Raji (cell line): ENCODE data around the gene RIT1.

ENCODE experiments used
- POLR2A ChIP-seq: IDR thresholded peaks from 2 replicates; pipeline ENCODE4 v1.6.1; 2011; ENCODE audit warnings: low read depth, low read length, control low read depth; ENCODE audit not compliant: insufficient read depth

RIT1 gene

GRCh38 chr1:155912056-155912536 lies 947 bp upstream of the RIT1 start:
- no peak for TF ChIP-seq POLR2A

- TF ChIP-seq POLR2A, result no peak
These were observed 478 bp downstream of the RIT1 start for GRCh38 chr1:155910621-155911121.

DNA sequence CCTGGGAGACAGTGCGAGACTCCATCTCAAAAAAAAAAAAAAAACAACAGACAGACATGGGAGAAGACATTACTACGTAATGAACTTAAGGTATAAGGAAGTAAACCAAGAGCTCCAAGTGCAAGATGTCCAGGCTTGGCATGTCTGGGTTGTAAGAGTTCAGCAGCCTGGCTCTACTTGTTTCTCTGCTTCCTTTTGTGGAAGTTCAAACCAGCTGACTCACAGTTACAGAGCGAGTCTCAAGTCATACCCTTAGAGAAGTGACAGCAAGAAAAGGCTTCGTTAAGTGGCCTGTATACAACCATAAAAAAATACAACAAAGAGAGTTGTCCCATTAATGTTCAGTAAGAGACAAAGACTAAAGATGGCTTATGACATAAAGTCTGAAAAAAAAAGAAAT lies 1.3 kb downstream of the RIT1 start:
- no peak for TF ChIP-seq POLR2A

DNA sequence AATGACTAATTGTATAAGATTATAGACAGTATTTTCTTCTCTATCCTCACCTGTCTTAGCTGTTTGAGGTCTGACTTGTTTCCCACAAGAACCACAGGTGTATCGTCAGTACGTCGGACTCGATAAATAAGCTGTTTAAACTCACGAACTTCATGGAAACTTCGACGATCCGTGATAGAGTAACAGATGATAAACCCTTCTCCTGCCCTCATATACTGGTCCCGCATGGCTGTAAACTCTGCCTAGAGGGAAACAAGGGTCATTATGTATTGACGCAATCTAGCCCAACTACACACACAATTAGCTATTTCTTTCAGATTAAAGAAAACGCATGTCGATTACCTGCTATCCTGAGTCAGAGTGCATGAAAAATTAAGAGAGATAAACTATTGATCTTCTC lies 6.9 kb downstream of the RIT1 start:
- no peak for TF ChIP-seq POLR2A

- TF ChIP-seq POLR2A, result no peak
These were observed 11.0 kb downstream of the RIT1 start for GRCh38 chr1:155900161-155900560.

DNA sequence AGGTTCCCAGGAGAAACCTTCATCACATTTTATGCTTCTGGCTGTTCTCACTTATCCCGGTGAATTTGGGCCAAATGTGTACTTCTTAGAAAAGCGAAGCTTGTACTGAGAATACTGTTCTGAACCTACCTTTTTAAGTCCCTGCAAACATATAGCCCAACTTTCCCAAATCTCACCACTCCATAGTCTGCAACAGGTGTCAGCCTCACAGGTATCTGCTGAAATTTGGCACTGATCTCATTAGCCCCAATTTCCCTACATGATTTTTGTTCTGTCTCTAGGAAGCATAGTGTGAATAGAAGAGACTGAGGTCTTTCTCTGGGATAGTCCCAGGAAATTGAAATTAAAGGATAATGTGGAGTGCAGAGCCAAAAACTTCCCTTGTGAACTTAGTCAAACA lies 11.5 kb downstream of the RIT1 start:
- no peak for TF ChIP-seq POLR2A

GRCh38 chr1:155898888-155899287 lies 12.3 kb downstream of the RIT1 start:
- no peak for TF ChIP-seq POLR2A

DNA sequence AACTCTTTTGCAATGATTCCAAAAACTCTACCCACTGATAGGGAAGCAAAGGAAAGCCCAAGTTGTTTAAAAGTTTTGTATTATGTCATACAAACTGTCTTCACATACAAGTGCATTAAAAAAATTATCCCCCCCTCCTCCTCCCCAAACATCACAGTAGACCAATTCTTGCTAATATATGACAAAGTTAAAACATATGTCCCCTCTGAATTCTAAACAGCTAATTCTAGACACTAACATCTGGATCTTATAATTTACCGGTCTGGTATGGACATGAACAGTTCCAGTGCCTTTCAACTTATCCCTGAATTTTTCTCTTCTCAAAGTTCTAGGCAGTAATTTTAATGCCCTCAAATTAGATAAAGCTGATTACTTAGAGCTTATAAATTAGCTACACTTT lies 13.4 kb downstream of the RIT1 start:
- no peak for TF ChIP-seq POLR2A

DNA sequence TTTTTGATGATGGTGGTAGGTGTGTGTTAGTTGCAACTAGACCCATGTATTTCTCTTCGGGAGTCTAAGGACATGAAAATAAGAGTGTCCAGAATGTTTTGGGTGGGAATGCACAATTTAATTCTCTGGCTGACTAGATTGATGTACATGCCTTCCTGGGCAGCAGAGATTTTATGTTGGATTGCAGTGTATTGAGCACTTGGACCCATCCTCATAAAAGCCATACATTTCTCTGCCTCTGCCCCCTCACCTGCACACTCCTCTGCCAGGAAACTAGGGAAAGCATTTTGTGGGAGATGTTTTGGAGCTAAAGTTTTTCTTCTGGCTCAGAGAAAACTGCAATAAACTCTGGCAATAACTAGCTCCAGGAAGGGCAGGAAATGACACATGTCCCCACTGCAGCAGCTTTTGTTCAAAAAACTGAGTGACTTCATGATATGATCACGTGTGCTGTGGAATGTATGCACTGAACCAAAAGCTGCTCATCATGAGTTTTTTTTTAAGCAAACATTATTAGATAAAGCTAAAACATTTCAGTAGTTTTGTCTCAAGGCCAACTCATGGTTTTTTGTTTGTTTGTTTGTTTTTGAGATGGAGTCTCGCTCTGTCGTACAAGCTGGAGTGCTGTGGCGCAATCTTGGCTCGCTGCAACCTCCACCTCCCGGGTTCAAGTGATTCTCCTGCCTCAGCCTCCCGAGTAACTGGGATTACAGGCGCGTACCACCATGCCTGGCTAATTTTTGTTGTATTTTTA lies 17.6 kb downstream of the RIT1 start:
- TF ChIP-seq POLR2A, result no peak

GRCh38 chr1:155892796-155893195 lies 18.4 kb downstream of the RIT1 start:
- no peak for TF ChIP-seq POLR2A

GRCh38 chr1:155890251-155890650 lies 20.9 kb downstream of the RIT1 start:
- TF ChIP-seq POLR2A, result no peak

GRCh38 chr1:155889566-155889965 lies 21.6 kb downstream of the RIT1 start:
- TF ChIP-seq POLR2A, result no peak

DNA sequence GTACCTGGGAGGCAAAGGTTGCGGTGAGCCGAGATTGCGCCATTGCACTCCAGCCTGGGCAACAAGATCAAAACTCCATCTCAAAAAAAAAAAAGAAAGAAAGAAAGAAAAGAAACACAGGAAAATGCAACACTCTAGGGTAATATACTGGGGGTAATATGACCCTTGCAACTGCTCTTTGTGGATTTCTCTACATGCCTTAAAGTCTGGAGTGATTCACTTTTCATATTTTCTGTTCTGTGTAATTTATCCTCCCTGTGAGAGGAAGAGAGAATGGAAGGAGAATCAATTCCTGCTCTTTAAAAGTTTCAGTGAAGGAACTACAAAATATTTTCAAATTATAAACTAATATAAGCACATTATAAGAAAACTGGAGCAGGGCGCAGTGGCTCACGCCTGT lies 22.7 kb downstream of the RIT1 start:
- no peak for TF ChIP-seq POLR2A

GRCh38 chr1:155884982-155885381 lies 26.2 kb downstream of the RIT1 start:
- TF ChIP-seq POLR2A, result no peak

DNA sequence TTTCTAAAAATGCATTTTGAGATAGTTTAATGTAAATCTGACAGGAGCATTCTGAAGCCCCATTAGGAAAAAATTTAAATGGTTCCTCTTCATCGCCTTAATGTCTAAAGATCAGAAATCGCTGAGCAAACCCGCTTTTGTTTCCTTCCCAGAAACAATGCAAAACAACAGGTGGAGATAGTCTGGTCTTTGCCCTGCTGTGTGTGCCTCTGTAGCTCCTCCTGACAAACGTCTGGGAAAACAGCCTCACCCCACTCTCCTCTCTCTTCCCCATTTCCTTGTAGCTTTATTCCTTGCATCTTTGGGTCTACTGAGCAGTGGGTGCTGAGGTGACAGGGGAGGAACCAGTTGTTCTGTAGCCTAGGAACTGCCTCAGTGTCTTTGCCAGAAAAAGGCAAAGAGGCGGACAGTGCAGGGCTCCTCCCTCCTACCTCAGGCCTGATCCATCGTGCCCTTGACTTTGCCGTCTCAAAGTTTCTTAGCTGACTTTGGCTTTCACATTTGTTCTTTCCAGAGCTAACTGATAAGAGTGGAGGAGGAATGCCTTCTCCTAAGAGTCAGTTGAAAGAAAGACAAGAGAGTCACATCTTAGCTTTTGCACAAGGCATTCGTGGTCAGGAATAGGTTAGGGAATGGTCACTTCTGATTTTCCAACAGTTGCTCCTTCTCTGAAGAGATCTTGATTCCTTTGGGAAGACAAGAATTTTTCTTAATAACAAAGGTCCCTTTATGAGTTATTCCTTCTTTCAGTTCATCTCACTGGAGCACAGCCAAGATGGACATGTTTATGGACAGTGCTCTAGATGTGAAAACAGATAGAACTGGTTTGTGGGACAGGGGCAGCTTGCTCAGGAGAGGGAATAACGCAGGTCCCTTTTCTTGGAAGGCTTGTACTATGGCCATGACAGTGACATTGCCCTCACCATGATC lies 26.9 kb downstream of the RIT1 start:
- no peak for TF ChIP-seq POLR2A

DNA sequence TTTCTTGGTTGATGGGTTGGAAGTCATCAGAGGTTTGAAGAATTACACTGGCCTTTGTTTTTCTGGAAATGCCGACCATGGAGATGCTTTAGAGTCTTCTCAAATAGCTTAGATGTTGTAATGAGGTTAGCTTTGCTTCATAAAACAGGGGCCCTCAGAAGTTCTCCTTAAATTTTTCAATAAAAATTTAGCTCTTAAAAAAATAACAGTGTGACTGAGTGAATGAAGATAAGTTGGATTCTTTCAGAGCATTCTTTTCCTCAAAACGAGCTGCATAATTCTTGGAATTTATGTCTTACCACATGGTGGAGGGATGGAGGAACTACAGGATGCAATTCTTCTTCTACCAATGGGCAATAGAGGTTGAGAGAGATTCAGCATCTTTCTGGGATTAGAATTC lies 28.4 kb downstream of the RIT1 start:
- TF ChIP-seq POLR2A, result no peak
